IMR-90 (cell line): ENCODE data around the gene ALCAM. TPM values are rescaled to one million over a fixed set of nuclear protein-coding genes. Genes with fewer than 3 reads are reported as not detected.

Source experiments
- ATAC-seq: fragments of 200-7000 bp; cut with Tn5 transposase; 2 replicates; pipeline ENCODE4 v1.9.1; 2020; ENCODE audit warnings: low read depth, mild to moderate bottlenecking, moderate library complexity
- BruUV-seq: library from RNA; stranded (reverse); fragments of 400-500 nt; replicated peaks from 2 replicates; lab custom pipeline; 2021; lab: Mats Ljungman, UMichigan
- CTCF ChIA-PET: fragments of 300-600 bp; formaldehyde crosslinking; extraction: SDS; loops from one replicate; lab custom pipeline; 2021; ENCODE audit warnings: antibody characterized with exemption; lab: Yijun Ruan, JAX
- POLR2A ChIA-PET: fragments of 300-600 bp; sonication (Branson Sonifier 250); formaldehyde crosslinking; loops from one replicate; lab custom pipeline; 2022; ENCODE audit warnings: antibody characterized with exemption; ENCODE audit not compliant: unreplicated experiment; lab: Charles Lee
- DNase-seq: peaks from one replicate; pipeline ENCODE4 v3.0.0; 2013
- H2AFZ ChIP-seq: replicated peaks from 2 replicates; pipeline ENCODE3; 2013; ENCODE audit warnings: low read length, mild to moderate bottlenecking; ENCODE audit not compliant: poor library complexity
- H2AK5ac ChIP-seq: 2 replicates; pipeline ENCODE4 v1.6.1; 2013; ENCODE audit warnings: low read depth, low read length, inconsistent platforms
- H2AK9ac ChIP-seq: replicated peaks from 2 replicates; pipeline ENCODE3; 2013; ENCODE audit warnings: mild to moderate bottlenecking, low read depth, low read length, moderate library complexity; ENCODE audit not compliant: poor library complexity
- H2BK120ac ChIP-seq: 2 replicates; pipeline ENCODE4 v1.6.1; 2013; ENCODE audit warnings: low read depth, low read length, inconsistent platforms
- H2BK15ac ChIP-seq: 3 replicates; pipeline ENCODE4 v1.6.1; 2013; ENCODE audit warnings: low read depth, low read length, inconsistent platforms
- H2BK20ac ChIP-seq: 2 replicates; pipeline ENCODE4 v1.6.1; 2013; ENCODE audit warnings: low read depth, mild to moderate bottlenecking, inconsistent platforms, low read length, moderate library complexity
- H2BK5ac ChIP-seq: 2 replicates; pipeline ENCODE4 v1.6.1; 2013; ENCODE audit warnings: mild to moderate bottlenecking, low read depth, low read length, inconsistent platforms; ENCODE audit not compliant: poor library complexity, severe bottlenecking
- H3K14ac ChIP-seq: replicated peaks from 2 replicates; pipeline ENCODE4 v1.6.1; 2013; ENCODE audit warnings: low read depth, low read length, inconsistent platforms
- H3K18ac ChIP-seq: 2 replicates; pipeline ENCODE4 v1.6.1; 2013; ENCODE audit warnings: low read depth, low read length, control low read depth
- H3K23ac ChIP-seq: 2 replicates; pipeline ENCODE4 v1.6.1; 2013; ENCODE audit warnings: low read depth, low read length, inconsistent platforms
- H3K27ac ChIP-seq: 2 replicates; pipeline ENCODE4 v1.5.1; 2013; ENCODE audit warnings: mild to moderate bottlenecking, control low read depth, low read length; ENCODE audit not compliant: insufficient read depth
- H3K27me3 ChIP-seq: 2 replicates; pipeline ENCODE4 v1.6.1; 2013; ENCODE audit warnings: low read length; ENCODE audit not compliant: control insufficient read depth, insufficient read depth
- H3K36me3 ChIP-seq: 2 replicates; pipeline ENCODE4 v1.6.1; 2013; ENCODE audit warnings: low read length, mixed read lengths; ENCODE audit not compliant: control insufficient read depth, insufficient read depth
- H3K4ac ChIP-seq: 2 replicates; pipeline ENCODE4 v1.6.1; 2013; ENCODE audit warnings: low read depth, low read length, inconsistent platforms
- H3K4me1 ChIP-seq: 2 replicates; pipeline ENCODE4 v1.6.1; 2013; ENCODE audit warnings: low read length, mixed read lengths; ENCODE audit not compliant: control insufficient read depth, insufficient read depth
- H3K4me2 ChIP-seq: 2 replicates; pipeline ENCODE4 v1.6.1; 2013; ENCODE audit warnings: low read depth, mild to moderate bottlenecking, control low read depth, low read length, moderate library complexity
- H3K4me3 ChIP-seq: 2 replicates; pipeline ENCODE4 v1.5.1; 2013; ENCODE audit warnings: low read depth, mild to moderate bottlenecking, control low read depth, low read length, moderate library complexity; ENCODE audit not compliant: insufficient read depth
- H3K56ac ChIP-seq: 2 replicates; pipeline ENCODE4 v1.6.1; 2013; ENCODE audit warnings: low read length, inconsistent platforms; ENCODE audit not compliant: insufficient read depth; ENCODE audit errors: extremely low read depth
- H3K79me1 ChIP-seq, 2 experiments: 2 replicates each; pipeline ENCODE4 v1.6.1; 2013; ENCODE audit warnings: low read length in 2 of 2, inconsistent platforms in 1 of 2, low read depth in 1 of 2
- H3K9ac ChIP-seq: 2 replicates; pipeline ENCODE4 v1.6.1; 2013; ENCODE audit warnings: low read depth, low read length, control low read depth
- H3K9me1 ChIP-seq: 2 replicates; pipeline ENCODE4 v1.6.1; 2013; ENCODE audit warnings: low read length, inconsistent platforms; ENCODE audit not compliant: insufficient read depth
- H3K9me3 ChIP-seq: 2 replicates; pipeline ENCODE4 v1.6.1; 2013; ENCODE audit warnings: low read length; ENCODE audit not compliant: control insufficient read depth, insufficient read depth
- H4K20me1 ChIP-seq: 2 replicates; pipeline ENCODE4 v1.6.1; 2013; ENCODE audit warnings: low read length, inconsistent platforms; ENCODE audit not compliant: insufficient read depth
- H4K5ac ChIP-seq: 2 replicates; pipeline ENCODE4 v1.6.1; 2013; ENCODE audit warnings: mild to moderate bottlenecking, low read depth, low read length, control low read depth
- H4K8ac ChIP-seq, 2 experiments: 2 replicates each; pipeline ENCODE4 v1.6.1; 2013; ENCODE audit warnings: low read depth in 2 of 2, low read length in 2 of 2, control low read depth in 1 of 2, inconsistent platforms in 1 of 2
- H4K91ac ChIP-seq: 2 replicates; pipeline ENCODE4 v1.6.1; 2013; ENCODE audit warnings: low read depth, low read length, inconsistent platforms; ENCODE audit not compliant: insufficient read depth
- BHLHE40 ChIP-seq: fragments of 150-350 bp; IDR thresholded peaks from 2 replicates; pipeline ENCODE4 v1.6.1; 2016; ENCODE audit warnings: mild to moderate bottlenecking, low read depth, low read length
- CEBPB ChIP-seq: IDR thresholded peaks from 2 replicates; pipeline ENCODE4 v1.6.1; 2012; ENCODE audit warnings: low read depth, low read length, improper control_type of control experiment
- CHD1 ChIP-seq: IDR thresholded peaks from 2 replicates; pipeline ENCODE4 v1.6.1; 2012; ENCODE audit warnings: low read depth, low read length, improper control_type of control experiment
- CTCF ChIP-seq: conservative IDR thresholded peaks from 2 replicates; pipeline ENCODE4 v1.5.1; 2012; ENCODE audit warnings: mild to moderate bottlenecking, low read depth, low read length, improper control_type of control experiment
- ELK1 ChIP-seq: fragments of 150-350 bp; IDR thresholded peaks from 2 replicates; pipeline ENCODE4 v1.6.1; 2016; ENCODE audit warnings: low read depth, mild to moderate bottlenecking, low read length, moderate library complexity, borderline replicate concordance
- FOS ChIP-seq: fragments of 150-350 bp; IDR thresholded peaks from 2 replicates; pipeline ENCODE4 v1.6.1; 2016; ENCODE audit warnings: low read depth, low read length
- MAFK ChIP-seq: IDR thresholded peaks from 2 replicates; pipeline ENCODE4 v1.6.1; 2012; ENCODE audit warnings: low read depth, low read length, improper control_type of control experiment
- MAZ ChIP-seq: IDR thresholded peaks from 2 replicates; pipeline ENCODE4 v1.6.1; 2012; ENCODE audit warnings: low read depth, mild to moderate bottlenecking, low read length, improper control_type of control experiment, moderate library complexity, borderline replicate concordance
- MXI1 ChIP-seq: IDR thresholded peaks from 2 replicates; pipeline ENCODE4 v1.6.1; 2012; ENCODE audit warnings: low read depth, mild to moderate bottlenecking, low read length, moderate library complexity, borderline replicate concordance
- NFE2L2 ChIP-seq: fragments of 150-350 bp; IDR thresholded peaks from 2 replicates; pipeline ENCODE4 v1.6.1; 2016; ENCODE audit warnings: low read depth, mild to moderate bottlenecking, low read length
- POLR2A ChIP-seq: IDR thresholded peaks from 2 replicates; pipeline ENCODE4 v1.6.1; 2012; ENCODE audit warnings: mild to moderate bottlenecking, low read depth, low read length
- RAD21 ChIP-seq: IDR thresholded peaks from 2 replicates; pipeline ENCODE4 v1.6.1; 2012; ENCODE audit warnings: low read length, improper control_type of control experiment
- RCOR1 ChIP-seq: IDR thresholded peaks from 2 replicates; pipeline ENCODE4 v1.6.1; 2012; ENCODE audit warnings: mild to moderate bottlenecking, low read length, improper control_type of control experiment; ENCODE audit not compliant: insufficient replicate concordance
- RFX5 ChIP-seq: IDR thresholded peaks from 2 replicates; pipeline ENCODE4 v1.8.0; 2012; ENCODE audit warnings: low read depth, mild to moderate bottlenecking, low read length, moderate library complexity
- SMC3 ChIP-seq: fragments of 150-350 bp; IDR thresholded peaks from 2 replicates; pipeline ENCODE4 v1.6.1; 2016; ENCODE audit warnings: low read depth, mild to moderate bottlenecking, antibody characterized with exemption, low read length, moderate library complexity
- USF2 ChIP-seq: fragments of 150-350 bp; IDR thresholded peaks from 2 replicates; pipeline ENCODE4 v1.6.1; 2017; ENCODE audit warnings: mild to moderate bottlenecking, antibody characterized with exemption, low read length, low read depth
- WGBS, 2 experiments: methylation state at CpG; one replicate each; pipeline versions ENCODE4 v1.1.5 to v1.1.7; 2013; ENCODE audit warnings: missing lambda C conversion rate in 2 of 2; ENCODE audit not compliant: insufficient read length in 1 of 2; ENCODE audit errors: extremely low coverage in 2 of 2; 5-methylcytosine and 5-hydroxymethylcytosine counted together
- dilution Hi-C: fragments of 300-500 bp; cut with HindIII; formaldehyde crosslinking; loops from one replicate; pipeline ENCODE4 v1.14.3; 2018; ENCODE audit warnings: low sequenced_read_pairs; ENCODE audit not compliant: unreplicated experiment
- in situ Hi-C: fragments of 300-500 bp; cut with MboI; formaldehyde crosslinking; loops from 3 replicates; pipeline ENCODE4 v1.14.3; 2019; ENCODE audit warnings: low sequenced_read_pairs, inconsistent platforms, mixed read lengths
- intact Hi-C: fragments of 100-400 bp; cut with micrococcal nuclease; formaldehyde crosslinking; loops from 2 replicates; pipeline ENCODE4 v1.10.0; 2022
- polyA plus RNA-seq, 3 experiments: library from polyadenylated mRNA; depleted of rRNA; stranded (reverse); fragments of >200 nt; gene quantifications; 2 replicates each; pipeline ENCODE4 v1.2.3, GENCODE V29; 2012; ENCODE audit warnings: low replicate concordance in 1 of 3
- total RNA-seq: library from RNA; depleted of rRNA; stranded (reverse); fragments of >200 nt; gene quantifications from 2 replicates; pipeline ENCODE4 v1.2.3, GENCODE V29; 2012

ALCAM gene
- total and polyA plus RNA-seq, 2 of the 4 experiments (the other 2 are of a cell fraction) = 117 to 423 TPM

GRCh38 chr3:105532251-105532650 is 165.5 kb downstream of the ALCAM start:
- ChIA-PET CTCF (no interaction called here), POLR2A (interaction anchor here (0.7 kb wide), 1 partner anchor 21 kb away, joined by 3 read pairs; no protein-coding TSS in a partner anchor)

More at GRCh38 chr3:105532251-105532650, 165.5 kb downstream of the ALCAM start:
- H4K8ac ChIP-seq = peak overlapping the region in 1 of 2 experiments; percentile 24; a peak in 1 of 4 replicates
- no peaks in the 10 kb centered on the region for H3K9me3 ChIP-seq
- dilution Hi-C loops = no loop called here
- TF ChIP-seq RCOR1 = no peak
- TF ChIP-seq RAD21 = no peak
- no peak for TF ChIP-seq CEBPB
- TF ChIP-seq MAFK = no peak
- no peak for TF ChIP-seq ELK1
- TF ChIP-seq FOS = no peak
- TF ChIP-seq USF2 = no peak
- TF ChIP-seq BHLHE40 = no peak
- no peak for TF ChIP-seq RFX5
- no peak for TF ChIP-seq POLR2A
- TF ChIP-seq MXI1 = no peak
- no peak for TF ChIP-seq CHD1
- TF ChIP-seq CTCF = no peak
- TF ChIP-seq SMC3 = no peak
- TF ChIP-seq NFE2L2 = no peak
- no peak for TF ChIP-seq MAZ
- no peak overlapping the region for H2BK15ac ChIP-seq
- H3K4me2 ChIP-seq = no peak overlapping the region
- no peak overlapping the region for H2AK9ac ChIP-seq
- no peak overlapping the region for H3K4me3 ChIP-seq
- no peaks in the 10 kb centered on the region for H4K20me1 ChIP-seq
- H3K9me1 ChIP-seq = peaks cover 7% of the 10 kb centered on the region
- ATAC-seq (peak; percentile 21), DNase-seq (no peak)
- no peak overlapping the region for H2BK20ac ChIP-seq
- H3K56ac ChIP-seq = no peak overlapping the region
- no peak overlapping the region for H3K27ac ChIP-seq
- in situ Hi-C loops = loop anchor here (25.0 kb wide), 1 partner anchor 920 kb away; no protein-coding TSS in a partner anchor
- no peak overlapping the region; the same call in 1 of the 2 replicates for H3K18ac ChIP-seq
- no peak overlapping the region for H3K9ac ChIP-seq
- H3K79me1 ChIP-seq = peaks cover 12 to 43% of the 10 kb centered on the region in 2 experiments
- intact Hi-C loops = loop anchor here (10.0 kb wide), 1 partner anchor 1073 kb away; no protein-coding TSS in a partner anchor
- H3K14ac ChIP-seq = no peak overlapping the region
- H2AFZ ChIP-seq = no peak overlapping the region
- H4K5ac ChIP-seq = no peak overlapping the region
- peaks cover 7% of the 10 kb centered on the region for H3K36me3 ChIP-seq
- no TSS peak for BruUV-seq
- no peak overlapping the region for H2AK5ac ChIP-seq
- H4K91ac ChIP-seq = no peak overlapping the region
- peak overlapping the region; percentile 46 for H2BK5ac ChIP-seq
- 83% methylated on average over 1 of the region's 2 CpGs; no CpG with 5 or more reads in 1 of the 2 experiments for WGBS, 2 experiments
- 0 out of 2 replicates have a peak overlapping the region, but pooled peaks have one; percentile 14 for H3K23ac ChIP-seq
- H3K27me3 ChIP-seq = no peaks in the 10 kb centered on the region
- no peak overlapping the region for H2BK120ac ChIP-seq
- H3K4ac ChIP-seq = no peak overlapping the region
- H3K4me1 ChIP-seq = peaks cover 10% of the 10 kb centered on the region
